H1 (cell line): ENCODE results near the gene DELE1. TPM values are rescaled to one million over a fixed set of nuclear protein-coding genes. Genes with fewer than 3 reads are reported as not detected.

Experiments
- CHD1 ChIP-seq: IDR thresholded peaks from 2 replicates; pipeline ENCODE4 v1.6.1; 2012; ENCODE audit warnings: low read depth, low read length, improper control_type of control experiment
- polyA plus RNA-seq, 7 experiments: library from polyadenylated mRNA; depleted of rRNA in 3 of 7; stranded (reverse) in 5 of 7; unstranded in 2 of 7; fragments of >200 nt in 5 of 7; fragments of 200-250 nt in 2 of 7; gene quantifications; 1 replicate in 5 of 7; 2 replicates in 1 of 7; 4 replicates in 1 of 7; pipeline versions ENCODE4 v1.2.1 to v1.2.3, GENCODE V29; 2011 to 2013; ENCODE audit warnings: missing spikeins in 2 of 7, mixed read lengths in 2 of 7
- total RNA-seq: library from RNA; stranded (reverse); fragmentation: NEBNext Ultra II Directional; extraction: Animal tissue kit (Norgen Biotek cat#: 25700); gene quantifications from 2 replicates; pipeline ENCODE4 v1.2.1, GENCODE V29; 2021

DELE1 gene
- total and polyA plus RNA-seq, 2 of the 8 experiments (the other 6 are each of a cell fraction or from before 2014, with no cell fraction given), result 61.4 to 114 TPM

GRCh38 chr5:141915881-141916336 lies 7.8 kb upstream of the DELE1 start (continued):
- no peak for TF ChIP-seq CHD1
- TF ChIP-seq, all 59 proteins: peak for 2
